HEK293 (cell line): ENCODE measurements around the gene NNAT.

Source experiments
- CTCF ChIA-PET: fragments of 350-600 bp; formaldehyde crosslinking; extraction: SDS; loops from one replicate; lab custom pipeline; 2021; ENCODE audit warnings: antibody characterized with exemption; lab: Yijun Ruan, JAX
- POLR2A ChIA-PET: fragments of 300-600 bp; formaldehyde crosslinking; extraction: SDS; loops from one replicate; lab custom pipeline; 2020; ENCODE audit warnings: antibody characterized with exemption, inconsistent platforms; lab: Yijun Ruan, JAX
- H3K27ac ChIP-seq: fragments of 200-500 bp; sonication (Bioruptor generic); 2 replicates; pipeline ENCODE4 v1.5.1; 2014; ENCODE audit warnings: low read depth, low read length, control low read depth, inconsistent platforms; ENCODE audit errors: extremely low read depth
- H3K36me3 ChIP-seq, 2 experiments: fragments of 200-500 bp in 1 of 2; sonication (Bioruptor generic) in 1 of 2; 1 replicate in 1 of 2; 2 replicates in 1 of 2; pipeline ENCODE4 v1.5.1; 2014 to 2017; ENCODE audit warnings: inconsistent platforms in 2 of 2, low read length in 2 of 2; ENCODE audit not compliant: control insufficient read depth in 2 of 2, insufficient read depth in 1 of 2
- H3K4me1 ChIP-seq: fragments of 200-500 bp; sonication (Bioruptor generic); 2 replicates; pipeline ENCODE4 v1.5.1; 2014; ENCODE audit warnings: mild to moderate bottlenecking, low read length, inconsistent platforms; ENCODE audit not compliant: control insufficient read depth, insufficient read depth
- H3K4me3 ChIP-seq: 2 replicates; pipeline ENCODE4 v1.5.1; 2011; ENCODE audit warnings: low read depth, mild to moderate bottlenecking, control low read depth, low read length, moderate library complexity
- H3K9me3 ChIP-seq: fragments of 200-500 bp; sonication (Bioruptor generic); 2 replicates; pipeline ENCODE4 v1.5.1; 2014; ENCODE audit warnings: low read depth, low read length, inconsistent platforms; ENCODE audit not compliant: control insufficient read depth, insufficient read depth
- CTCF ChIP-seq: fragments of 450-650 bp; formaldehyde crosslinking; IDR thresholded peaks from 2 replicates; pipeline ENCODE4 v1.5.1; 2016; ENCODE audit warnings: missing biosample characterization, missing genetic modification characterization
- MZF1 ChIP-seq: fragments of 450-650 bp; formaldehyde crosslinking; IDR thresholded peaks from 2 replicates; pipeline ENCODE4 v1.5.1; 2017; ENCODE audit warnings: missing biosample characterization, missing genetic modification characterization, borderline replicate concordance
- REPIN1 ChIP-seq: fragments of 450-650 bp; formaldehyde crosslinking; IDR thresholded peaks from 2 replicates; pipeline ENCODE4 v1.5.1; 2017; ENCODE audit warnings: missing biosample characterization, missing genetic modification characterization, low read depth
- TRIM28 ChIP-seq: IDR thresholded peaks from 2 replicates; pipeline ENCODE4 v1.6.1; 2011; ENCODE audit warnings: low read length, control low read depth, borderline replicate concordance
- ZBTB20 ChIP-seq: fragments of 450-650 bp; formaldehyde crosslinking; IDR thresholded peaks from 2 replicates; pipeline ENCODE4 v1.5.1; 2016; ENCODE audit warnings: missing biosample characterization, missing genetic modification characterization
- ZBTB44 ChIP-seq: fragments of 450-650 bp; IDR thresholded peaks from 2 replicates; pipeline ENCODE4 v1.5.1; 2018; ENCODE audit warnings: missing biosample characterization, mild to moderate bottlenecking, missing genetic modification characterization
- ZBTB49 ChIP-seq: fragments of 450-650 bp; formaldehyde crosslinking; IDR thresholded peaks from 2 replicates; pipeline ENCODE4 v1.5.1; 2016; ENCODE audit warnings: missing biosample characterization, missing genetic modification characterization, low read depth
- ZFP69B ChIP-seq: fragments of 450-650 bp; formaldehyde crosslinking; IDR thresholded peaks from 2 replicates; pipeline ENCODE4 v1.5.1; 2016; ENCODE audit warnings: missing biosample characterization, missing genetic modification characterization
- ZNF18 ChIP-seq: fragments of 450-650 bp; formaldehyde crosslinking; IDR thresholded peaks from 2 replicates; pipeline ENCODE4 v1.5.1; 2016; ENCODE audit warnings: missing biosample characterization, missing genetic modification characterization
- ZNF2 ChIP-seq: fragments of 450-650 bp; formaldehyde crosslinking; IDR thresholded peaks from 2 replicates; pipeline ENCODE4 v1.5.1; 2016; ENCODE audit warnings: missing biosample characterization, missing genetic modification characterization
- ZNF211 ChIP-seq: fragments of 450-650 bp; formaldehyde crosslinking; IDR thresholded peaks from 2 replicates; pipeline ENCODE4 v1.5.1; 2016; ENCODE audit warnings: low read depth, missing biosample characterization, missing genetic modification characterization
- ZNF324 ChIP-seq: fragments of 450-650 bp; formaldehyde crosslinking; IDR thresholded peaks from 2 replicates; pipeline ENCODE4 v1.5.1; 2016; ENCODE audit warnings: missing biosample characterization, missing genetic modification characterization
- ZNF37A ChIP-seq: fragments of 450-650 bp; IDR thresholded peaks from 2 replicates; pipeline ENCODE4 v1.5.1; 2018; ENCODE audit warnings: missing biosample characterization, missing genetic modification characterization
- ZNF521 ChIP-seq: fragments of 450-650 bp; formaldehyde crosslinking; IDR thresholded peaks from 2 replicates; pipeline ENCODE4 v1.5.1; 2017; ENCODE audit warnings: missing biosample characterization, mild to moderate bottlenecking, missing genetic modification characterization
- ZNF530 ChIP-seq: fragments of 450-650 bp; formaldehyde crosslinking; IDR thresholded peaks from 2 replicates; pipeline ENCODE4 v1.5.1; 2016; ENCODE audit warnings: low read depth, missing biosample characterization, missing genetic modification characterization
- ZNF585B ChIP-seq: fragments of 450-650 bp; formaldehyde crosslinking; IDR thresholded peaks from 2 replicates; pipeline ENCODE4 v1.5.1; 2016; ENCODE audit warnings: missing biosample characterization, missing genetic modification characterization
- ZNF624 ChIP-seq: fragments of 450-650 bp; formaldehyde crosslinking; IDR thresholded peaks from 2 replicates; pipeline ENCODE4 v1.5.1; 2017; ENCODE audit warnings: missing biosample characterization, missing genetic modification characterization
- ZNF747 ChIP-seq: fragments of 450-650 bp; formaldehyde crosslinking; IDR thresholded peaks from 2 replicates; pipeline ENCODE4 v1.5.1; 2016; ENCODE audit warnings: missing biosample characterization, missing genetic modification characterization
- ZNF785 ChIP-seq: fragments of 450-650 bp; formaldehyde crosslinking; IDR thresholded peaks from 2 replicates; pipeline ENCODE4 v1.5.1; 2016; ENCODE audit warnings: missing biosample characterization, missing genetic modification characterization
- ZSCAN18 ChIP-seq: fragments of 450-650 bp; formaldehyde crosslinking; IDR thresholded peaks from 2 replicates; pipeline ENCODE4 v1.5.1; 2016; ENCODE audit warnings: missing biosample characterization, missing genetic modification characterization

The NNAT gene

GRCh38 chr20:37484331-37484730 is 36.7 kb upstream of the NNAT start:
- TF ChIP-seq ZNF585B (tag by site-specific recombination), result no peak
- TF ChIP-seq MZF1, result no peak
- TF ChIP-seq ZNF521 (tag by site-specific recombination), result no peak
- no peak for TF ChIP-seq ZNF785
- TF ChIP-seq REPIN1 (tag by site-specific recombination), result no peak
- TF ChIP-seq ZNF624, result no peak
- TF ChIP-seq ZBTB20 (tag by site-specific recombination), result no peak
- TF ChIP-seq TRIM28, result no peak
- no peak for TF ChIP-seq ZNF37A (tag by site-specific recombination)
- no peak for TF ChIP-seq ZFP69B (tag by site-specific recombination)
- no peak for TF ChIP-seq ZNF747 (tag by site-specific recombination)
- no peak for TF ChIP-seq ZNF324 (tag by site-specific recombination)
- no peak for TF ChIP-seq ZBTB44
- no peak for TF ChIP-seq ZSCAN18 (tag by site-specific recombination)
- TF ChIP-seq ZNF18, result no peak
- no peak for TF ChIP-seq ZNF211
- TF ChIP-seq ZNF530 (tag by site-specific recombination), result no peak
- TF ChIP-seq ZBTB49, result no peak
- no peak for TF ChIP-seq CTCF
- TF ChIP-seq ZNF2 (tag by site-specific recombination), result no peak
- Histone ChIP-seq H3K4me3 (no peak overlapping the region), H3K9me3 (no peaks in the 10 kb centered on the region), H3K27ac (no peak overlapping the region), H3K4me1 (no peaks in the 10 kb centered on the region), H3K36me3 (no peaks in the 10 kb centered on the region)
- CTCF ChIA-PET, result interaction anchor here (0.7 kb wide), 1 partner anchor 71 kb away, joined by 3 read pairs; no protein-coding TSS in a partner anchor
- POLR2A ChIA-PET, result no interaction called here
